ENCODE results near the gene KLHL40. TPM values are rescaled to one million over a fixed set of nuclear protein-coding genes. Genes with fewer than 3 reads are reported as not detected.
A peak's percentile ranks its signal among the peaks of the same experiment; 100 is the strongest.

Gene KLHL40
- total RNA-seq, 1 donor from 2014 or later = not detected

DNA sequence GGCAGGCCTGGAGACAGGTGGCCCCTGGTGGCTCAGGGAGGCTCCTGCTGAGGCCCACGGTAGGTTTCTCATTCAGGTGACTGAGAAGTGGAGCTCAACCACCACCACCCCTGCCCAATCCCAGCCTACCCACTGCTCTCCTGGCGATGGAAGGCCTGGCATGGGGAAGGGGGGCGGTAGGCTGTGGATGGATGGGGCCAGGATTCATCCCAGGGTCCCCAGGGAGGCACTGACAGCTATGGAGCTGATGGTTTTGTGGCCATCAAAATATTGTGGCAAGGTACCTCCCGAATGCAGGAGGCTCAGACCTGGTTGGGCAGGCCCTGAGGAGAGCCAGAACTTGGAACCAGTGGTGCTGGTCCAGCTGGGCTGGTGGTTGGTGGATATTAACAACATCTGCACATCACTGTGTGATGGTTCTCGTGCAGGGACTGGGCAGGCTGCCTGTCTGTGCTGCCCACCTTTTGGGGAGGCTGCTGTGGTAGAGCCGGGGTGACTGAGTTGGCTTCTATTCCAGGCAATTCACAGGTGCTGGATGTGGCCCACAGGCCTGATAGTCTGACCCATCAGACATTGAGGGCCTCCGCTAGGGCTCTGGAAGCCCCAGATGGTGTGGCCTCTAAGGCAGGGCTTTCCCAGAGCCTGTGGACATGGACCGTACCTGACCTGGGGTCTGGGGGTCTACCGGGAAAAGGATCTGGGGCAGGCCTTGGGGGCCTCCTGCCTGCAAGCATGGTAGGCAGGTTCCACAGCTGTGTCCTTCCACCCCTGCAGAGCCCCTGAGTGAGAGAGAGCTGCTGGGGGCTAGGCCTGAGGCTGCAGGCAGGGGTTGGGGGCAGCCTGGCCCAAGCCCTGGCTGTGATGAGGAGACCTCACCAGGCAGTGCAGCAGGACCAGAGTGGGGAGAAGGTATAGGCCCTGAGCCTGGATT, 28.4 kb upstream of the KLHL40 start:
- no peak for DNase-seq (ENCODE audit: low spot score)

DNA sequence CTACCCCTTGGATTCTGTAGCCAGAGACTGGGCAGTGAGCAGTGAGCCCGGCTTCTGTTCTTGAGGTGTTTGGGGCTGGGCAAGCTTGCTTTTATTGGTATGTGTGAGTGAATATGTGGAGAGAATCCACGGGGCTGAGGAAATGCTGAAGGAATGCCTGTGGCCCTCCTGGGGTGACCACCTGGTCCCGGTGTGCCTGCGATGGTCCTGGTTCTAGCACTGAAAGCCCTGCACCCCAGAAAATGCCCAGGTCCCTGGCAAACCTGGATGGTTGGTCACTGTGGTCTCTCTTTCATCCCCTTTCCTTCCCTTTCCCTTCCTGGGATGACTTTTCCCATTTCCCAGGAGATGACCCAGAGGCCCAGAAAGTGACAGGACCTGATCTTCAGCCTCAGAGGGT, 27.7 kb upstream of the KLHL40 start:
- DNase-seq (ENCODE audit: low spot score) = no peak

DNA sequence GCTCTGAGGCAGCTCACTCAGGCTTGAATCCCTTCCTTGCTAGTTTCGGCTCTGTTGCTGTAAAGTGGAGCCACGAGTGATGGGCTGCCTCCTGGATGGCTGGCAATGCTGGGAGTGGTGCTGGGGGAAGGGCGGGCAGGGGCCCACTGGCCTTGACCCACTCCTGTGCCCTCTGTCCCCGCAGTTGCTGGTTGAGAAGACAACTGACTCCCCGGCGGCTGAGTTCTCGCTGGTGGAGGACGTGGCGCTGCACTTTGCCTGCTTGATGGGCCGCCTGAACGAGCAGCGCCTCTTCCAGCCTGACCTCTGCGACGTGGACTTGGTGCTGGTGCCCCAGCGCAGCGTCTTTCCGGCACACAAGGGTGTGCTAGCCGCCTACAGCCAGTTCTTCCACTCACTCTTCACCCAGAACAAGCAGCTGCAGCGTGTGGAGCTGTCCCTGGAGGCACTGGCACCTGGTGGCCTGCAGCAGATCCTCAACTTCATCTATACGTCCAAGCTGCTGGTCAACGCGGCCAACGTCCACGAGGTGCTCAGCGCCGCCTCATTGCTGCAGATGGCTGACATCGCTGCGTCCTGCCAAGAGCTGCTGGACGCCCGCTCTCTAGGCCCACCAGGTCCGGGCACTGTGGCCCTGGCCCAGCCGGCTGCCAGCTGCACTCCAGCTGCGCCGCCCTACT, 27.1 kb upstream of the KLHL40 start:
- no peak for DNase-seq (ENCODE audit: low spot score)

DNA sequence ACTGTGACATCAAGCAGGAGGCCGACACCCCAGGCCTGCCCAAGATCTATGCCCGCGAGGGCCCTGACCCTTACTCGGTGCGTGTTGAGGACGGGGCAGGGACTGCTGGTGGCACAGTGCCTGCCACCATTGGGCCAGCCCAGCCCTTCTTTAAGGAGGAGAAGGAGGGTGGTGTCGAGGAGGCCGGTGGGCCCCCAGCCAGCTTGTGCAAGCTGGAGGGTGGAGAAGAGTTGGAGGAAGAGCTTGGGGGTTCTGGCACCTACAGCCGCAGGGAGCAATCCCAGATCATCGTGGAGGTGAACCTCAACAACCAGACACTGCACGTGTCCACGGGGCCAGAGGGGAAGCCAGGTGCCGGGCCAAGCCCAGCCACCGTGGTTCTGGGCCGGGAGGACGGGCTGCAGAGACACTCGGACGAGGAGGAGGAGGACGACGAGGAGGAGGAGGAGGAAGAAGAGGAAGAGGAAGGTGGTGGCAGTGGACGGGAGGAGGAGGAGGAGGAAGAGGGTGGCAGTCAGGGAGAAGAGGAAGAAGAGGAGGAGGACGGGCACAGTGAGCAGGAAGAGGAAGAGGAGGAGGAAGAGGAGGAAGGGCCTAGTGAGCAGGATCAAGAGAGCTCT, 26.5 kb upstream of the KLHL40 start:
- no peak for DNase-seq (ENCODE audit: low spot score)

DNA sequence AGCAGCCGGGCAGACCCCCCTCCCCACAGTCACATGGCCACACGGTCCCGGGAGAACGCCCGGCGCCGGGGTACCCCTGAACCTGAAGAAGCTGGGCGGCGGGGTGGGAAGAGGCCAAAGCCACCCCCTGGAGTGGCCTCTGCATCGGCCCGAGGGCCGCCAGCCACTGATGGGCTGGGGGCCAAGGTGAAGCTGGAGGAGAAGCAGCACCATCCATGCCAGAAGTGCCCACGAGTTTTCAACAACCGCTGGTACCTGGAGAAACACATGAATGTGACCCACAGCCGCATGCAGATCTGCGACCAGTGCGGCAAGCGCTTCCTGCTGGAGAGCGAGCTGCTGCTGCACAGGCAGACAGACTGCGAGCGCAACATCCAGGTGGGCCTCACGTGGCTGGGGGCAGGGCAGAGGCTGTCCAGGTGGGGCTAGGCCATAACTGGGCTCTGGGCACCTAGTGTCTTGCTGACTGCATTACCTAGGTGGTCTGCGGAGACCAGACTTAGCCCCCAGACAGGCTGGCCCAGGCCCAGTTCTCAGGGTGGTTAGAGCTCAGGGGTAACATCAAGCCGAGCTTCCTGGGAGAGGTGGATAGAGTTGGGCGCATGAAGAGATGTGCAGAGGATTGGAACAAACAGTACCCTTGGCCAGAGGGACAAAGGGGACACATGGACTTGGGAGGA, 25.7 kb upstream of the KLHL40 start:
- no peak for DNase-seq (ENCODE audit: low spot score)

DNA sequence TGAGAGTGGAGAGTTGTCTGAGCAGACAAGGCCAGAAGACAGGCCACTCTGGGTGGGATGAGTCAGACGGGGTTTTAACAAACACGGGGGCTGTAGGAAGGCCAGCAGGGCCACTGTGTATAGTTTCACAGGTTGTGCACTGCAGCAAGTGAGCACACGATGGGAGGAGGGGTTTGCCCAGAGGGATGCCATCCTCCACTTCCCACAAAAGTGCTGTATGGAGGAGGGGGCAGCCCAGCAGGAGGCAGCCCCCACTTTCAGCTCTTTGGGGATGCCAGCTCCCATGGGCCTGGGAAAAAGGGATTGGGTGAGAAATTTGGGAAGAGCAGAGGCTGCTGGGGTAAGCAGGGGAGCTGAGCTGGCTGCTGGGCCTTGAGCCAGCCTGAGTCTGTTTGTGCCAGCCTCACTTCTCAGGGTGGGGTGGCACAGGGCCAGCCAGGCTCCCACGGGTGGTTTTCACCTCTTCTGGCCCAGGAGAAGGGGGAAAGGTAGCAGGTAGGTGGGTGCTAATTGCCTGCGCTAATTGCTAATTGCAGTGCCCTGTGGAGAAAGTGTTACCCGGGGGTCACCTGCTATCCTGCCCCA, 25.1 kb upstream of the KLHL40 start:
- DNase-seq (ENCODE audit: low spot score) = no peak

DNA sequence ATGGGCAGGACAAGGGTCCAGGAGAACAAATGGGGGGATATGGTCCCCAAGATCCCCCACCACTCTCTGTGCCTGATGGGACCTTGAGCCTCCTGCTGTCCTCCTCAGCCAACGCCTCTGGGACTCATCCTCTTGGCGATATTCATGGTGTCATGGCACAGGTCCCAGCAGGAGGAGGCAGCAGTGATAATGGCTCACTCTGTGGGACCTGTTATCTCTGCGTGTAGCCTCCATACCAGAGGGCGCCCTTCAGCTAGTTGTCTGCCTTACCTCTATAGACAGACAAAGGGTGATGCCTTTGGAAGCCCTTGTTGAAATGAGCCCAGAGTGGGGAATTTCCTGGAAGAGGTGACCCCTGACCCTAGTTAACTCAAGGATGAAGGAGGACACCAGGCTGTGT, 24.4 kb upstream of the KLHL40 start:
- DNase-seq (ENCODE audit: low spot score) = no peak

DNA sequence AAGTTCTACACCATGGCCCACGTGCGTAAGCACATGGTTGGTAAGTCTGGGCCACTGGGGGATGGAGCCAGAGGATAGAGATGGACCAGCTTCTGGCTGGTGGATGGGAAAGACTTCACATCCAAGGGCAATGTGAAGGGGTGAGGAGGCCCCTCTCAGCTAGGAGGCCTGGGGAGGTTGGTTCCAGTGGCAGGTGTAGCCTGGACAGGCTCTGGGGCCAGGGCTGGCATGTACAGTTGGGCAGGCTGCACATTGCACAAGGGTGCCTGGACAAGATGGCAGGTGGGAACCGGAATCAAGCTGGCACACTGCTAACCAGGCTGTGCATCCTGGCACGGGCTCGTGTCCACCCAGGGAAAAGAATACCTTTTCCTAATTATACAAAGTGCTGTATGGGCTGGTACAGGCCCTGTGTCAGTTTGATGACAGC, 23.7 kb upstream of the KLHL40 start:
- DNase-seq (ENCODE audit: low spot score) = no peak

DNA sequence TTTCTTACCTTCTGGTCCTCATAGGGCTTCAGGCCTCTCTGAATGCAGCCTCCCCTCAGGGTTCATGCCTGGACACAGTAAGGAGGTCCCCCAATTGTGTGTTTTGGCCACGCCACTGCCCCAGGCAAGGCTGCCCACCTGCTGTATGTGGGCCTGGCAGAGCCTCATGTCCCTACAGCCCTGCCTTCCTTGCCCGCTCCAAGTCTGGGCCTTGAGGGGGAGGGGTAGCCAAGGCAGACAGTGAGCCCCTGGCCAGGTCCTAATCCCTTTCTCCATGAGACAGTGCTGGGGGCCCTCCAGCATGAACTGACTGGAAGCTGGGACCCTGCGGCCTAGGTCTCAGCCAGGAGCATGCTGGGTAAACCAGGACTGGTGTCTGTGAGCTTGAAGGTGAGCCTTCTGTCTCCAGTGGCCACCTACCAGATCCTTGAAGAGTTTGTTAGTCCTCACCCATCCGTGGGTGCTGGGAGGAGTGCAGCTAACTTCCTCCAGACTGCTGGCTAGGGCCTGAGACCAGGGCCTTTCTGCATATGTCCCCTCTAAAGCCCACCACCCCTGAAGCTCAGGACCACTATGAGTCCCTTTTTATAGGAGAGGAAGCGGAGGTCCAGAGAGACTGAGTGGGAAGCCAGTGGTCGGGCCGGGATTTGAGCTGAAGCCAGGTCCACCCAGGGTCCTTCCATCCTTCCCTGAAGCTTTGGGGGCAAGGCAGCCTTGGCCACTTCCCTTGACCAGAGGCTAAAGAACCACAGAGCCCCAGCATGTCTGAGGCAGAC, 23.1 kb upstream of the KLHL40 start:
- DNase-seq (ENCODE audit: low spot score) = no peak

DNA sequence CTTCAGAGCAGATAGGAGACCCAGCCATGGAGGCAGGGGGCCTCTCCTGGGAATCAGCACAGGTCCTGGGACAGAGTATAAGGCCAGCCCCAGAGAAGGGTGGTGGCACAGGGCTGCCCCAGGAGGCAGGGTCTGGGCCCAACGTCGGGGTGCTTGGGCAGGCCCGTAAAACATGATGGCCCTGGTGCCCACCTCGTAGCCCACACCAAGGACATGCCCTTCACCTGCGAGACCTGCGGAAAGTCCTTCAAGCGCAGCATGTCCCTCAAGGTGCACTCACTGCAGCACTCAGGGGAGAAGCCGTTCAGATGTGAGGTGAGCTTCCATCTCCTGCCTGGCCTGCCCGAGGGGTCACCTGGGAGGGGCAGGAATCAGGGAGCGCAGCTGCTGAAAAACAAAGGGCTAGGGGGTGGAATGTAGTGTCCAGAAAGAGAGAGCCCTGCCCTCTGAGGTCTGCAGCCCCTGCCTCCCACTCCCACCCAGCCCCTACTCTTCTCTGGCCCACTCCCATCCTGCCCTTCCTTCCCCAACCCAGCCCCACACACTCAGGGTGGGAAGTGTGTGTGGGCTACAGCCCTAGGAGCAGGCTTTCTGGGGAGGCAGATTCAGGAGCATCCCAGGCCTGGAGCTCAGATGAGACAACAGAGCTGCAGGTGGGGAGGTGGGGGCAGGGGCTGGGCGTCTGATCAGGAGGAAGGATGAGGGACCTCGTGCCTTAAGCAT, 22.4 kb upstream of the KLHL40 start:
- no peak for DNase-seq (ENCODE audit: low spot score)

DNA sequence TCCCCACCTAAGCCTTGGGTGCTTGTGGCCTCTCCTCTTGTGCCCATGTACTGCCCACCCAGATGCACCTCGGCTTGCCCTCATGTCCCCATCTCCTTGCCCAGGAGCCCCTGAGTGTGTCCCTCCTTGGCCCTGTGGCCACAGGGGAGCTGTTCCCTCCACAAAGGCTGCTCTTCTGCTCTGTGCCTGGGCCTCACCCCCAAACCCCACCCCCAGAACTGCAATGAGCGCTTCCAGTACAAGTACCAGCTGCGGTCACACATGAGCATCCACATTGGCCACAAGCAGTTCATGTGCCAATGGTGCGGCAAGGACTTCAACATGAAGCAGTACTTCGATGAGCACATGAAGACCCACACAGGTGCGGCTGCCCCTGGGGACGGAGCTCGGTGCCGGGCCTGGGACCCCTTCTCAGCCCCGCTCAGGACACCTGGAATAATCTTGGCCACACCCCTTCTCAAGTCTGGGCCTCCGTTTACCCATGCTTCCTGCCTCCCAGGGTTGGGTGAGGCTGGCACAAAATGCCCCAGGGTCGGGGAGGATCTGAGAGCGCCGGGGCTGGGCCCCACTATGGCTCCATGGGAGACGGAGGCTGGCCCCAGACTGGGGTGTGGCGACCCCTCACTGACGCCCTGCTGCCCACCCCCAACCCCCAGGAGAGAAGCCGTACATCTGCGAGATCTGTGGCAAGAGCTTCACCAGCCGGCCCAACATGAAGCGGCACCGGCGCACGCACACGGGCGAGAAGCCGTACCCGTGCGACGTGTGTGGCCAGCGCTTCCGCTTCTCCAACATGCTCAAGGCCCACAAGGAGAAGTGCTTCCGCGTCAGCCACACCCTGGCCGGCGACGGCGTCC, 21.5 kb upstream of the KLHL40 start:
- DNase-seq (ENCODE audit: low spot score) = no peak

DNA sequence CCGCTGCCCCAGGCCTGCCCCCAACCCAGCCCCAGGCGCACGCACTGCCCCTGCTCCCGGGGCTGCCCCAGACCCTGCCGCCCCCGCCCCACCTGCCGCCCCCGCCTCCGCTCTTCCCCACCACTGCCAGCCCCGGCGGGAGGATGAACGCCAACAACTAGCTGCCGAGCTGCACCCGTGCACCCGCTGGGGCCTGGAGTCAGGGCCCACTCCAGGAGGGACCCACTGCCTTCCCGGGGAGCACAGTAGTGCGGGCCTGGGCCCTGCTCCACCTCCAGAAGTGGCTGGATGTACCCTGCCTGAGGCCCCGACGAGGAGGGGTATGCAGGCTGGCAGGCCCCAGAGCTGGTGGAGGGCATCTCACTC, 20.9 kb upstream of the KLHL40 start:
- DNase-seq (ENCODE audit: low spot score) = no peak

DNA sequence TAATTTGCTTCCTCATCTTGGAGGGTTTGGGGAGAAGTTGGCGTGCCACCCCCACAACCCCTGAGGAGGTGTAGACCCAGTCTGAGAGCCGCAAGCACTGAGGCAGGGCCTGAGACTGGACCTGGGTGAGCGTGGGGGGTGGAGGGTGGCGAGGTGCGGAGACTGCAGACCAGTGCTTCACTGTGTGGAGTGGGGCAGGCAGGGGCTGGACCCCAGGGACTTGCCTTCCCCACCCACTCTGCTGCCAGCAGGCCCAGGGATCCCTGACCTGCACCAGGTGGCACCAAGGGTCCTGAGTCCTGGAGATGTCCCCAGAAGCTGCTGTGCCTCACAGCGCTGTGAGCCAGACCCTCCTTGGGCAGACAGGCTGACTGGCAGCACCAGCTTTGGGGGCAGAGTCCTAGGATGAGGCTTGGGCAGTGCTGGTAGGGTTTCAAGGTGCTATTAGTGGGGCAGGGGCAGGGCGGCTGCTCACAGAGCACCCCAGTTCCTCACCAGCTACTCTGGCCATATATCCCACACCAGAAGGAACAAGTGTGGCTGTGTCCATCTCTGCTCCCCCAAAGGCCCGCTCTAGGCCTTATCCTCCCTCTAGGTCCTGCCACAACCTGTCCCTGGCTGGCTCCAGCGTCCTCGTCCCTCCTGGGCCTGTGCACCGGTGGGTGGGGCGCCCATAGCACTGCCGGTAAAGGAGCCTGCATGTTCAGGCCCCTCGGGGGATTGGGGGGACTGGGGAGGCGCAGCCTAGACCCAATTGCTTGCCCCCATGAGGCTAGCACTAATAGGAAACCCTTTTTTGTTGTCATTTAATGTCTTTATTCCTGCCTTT, 20.1 kb upstream of the KLHL40 start:
- no peak for DNase-seq (ENCODE audit: low spot score)

DNA sequence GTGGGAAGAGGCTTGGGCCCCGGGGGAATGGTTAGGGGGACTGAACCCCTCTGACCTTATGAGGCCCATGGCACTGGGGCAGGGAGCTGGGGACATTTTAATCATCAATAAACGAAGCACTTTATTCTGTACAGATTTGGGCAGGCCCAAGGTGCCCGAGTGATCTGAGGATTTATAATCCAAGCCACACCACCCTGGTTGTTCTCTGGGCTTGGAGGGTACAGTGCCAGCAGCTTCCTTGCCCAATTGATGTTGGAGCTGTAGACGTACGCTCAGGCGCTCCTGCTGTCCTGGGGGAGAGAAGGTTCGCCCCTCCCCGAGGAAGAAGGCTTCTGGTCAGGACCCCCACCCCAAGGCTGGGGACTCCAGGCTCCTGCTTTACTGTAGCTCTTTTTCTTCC, 19.3 kb upstream of the KLHL40 start:
- DNase-seq (ENCODE audit: low spot score) = no peak

DNA sequence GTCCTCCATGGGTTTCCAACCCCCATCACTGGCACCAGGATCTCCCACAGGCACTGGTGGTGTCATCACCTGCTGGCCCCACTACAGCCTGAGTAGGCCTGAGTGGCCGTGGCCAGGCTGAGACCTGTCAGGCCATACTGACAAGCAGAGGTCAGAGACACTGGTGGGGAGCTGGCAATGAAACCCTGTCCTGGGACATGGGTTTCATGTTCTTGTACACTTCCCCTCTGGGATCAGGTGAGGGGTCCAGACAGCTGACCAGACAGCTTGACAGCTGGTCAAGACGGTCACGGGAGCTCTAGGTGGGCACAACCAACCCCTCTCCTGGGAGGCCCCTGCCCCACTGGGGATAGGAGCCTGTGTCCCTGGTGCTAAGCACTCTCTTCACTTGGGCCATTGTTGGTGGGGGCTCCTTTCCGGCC, 18.7 kb upstream of the KLHL40 start:
- DNase-seq (ENCODE audit: low spot score) = no peak

DNA sequence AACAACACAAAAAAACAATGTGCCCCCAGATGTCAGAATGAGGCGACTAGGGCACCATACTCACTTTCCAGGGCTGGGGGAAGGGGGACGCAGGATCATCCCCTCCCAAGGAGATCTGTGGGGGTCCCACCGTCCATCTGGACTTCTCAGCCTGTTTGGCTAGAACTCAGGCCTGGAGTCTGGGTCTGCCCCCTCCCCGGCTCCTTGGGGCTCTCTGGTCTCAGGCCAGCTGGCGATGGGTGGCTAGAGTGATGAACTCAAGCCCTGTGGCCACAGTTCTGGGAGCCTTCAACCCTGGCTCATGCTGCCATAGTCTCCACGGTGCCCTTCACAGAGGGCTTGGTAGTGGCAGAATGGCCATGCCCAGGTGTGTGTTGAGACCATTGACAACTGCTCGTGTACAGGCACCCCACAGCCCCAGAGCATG, 18.2 kb upstream of the KLHL40 start:
- DNase-seq (ENCODE audit: low spot score) = no peak

DNA sequence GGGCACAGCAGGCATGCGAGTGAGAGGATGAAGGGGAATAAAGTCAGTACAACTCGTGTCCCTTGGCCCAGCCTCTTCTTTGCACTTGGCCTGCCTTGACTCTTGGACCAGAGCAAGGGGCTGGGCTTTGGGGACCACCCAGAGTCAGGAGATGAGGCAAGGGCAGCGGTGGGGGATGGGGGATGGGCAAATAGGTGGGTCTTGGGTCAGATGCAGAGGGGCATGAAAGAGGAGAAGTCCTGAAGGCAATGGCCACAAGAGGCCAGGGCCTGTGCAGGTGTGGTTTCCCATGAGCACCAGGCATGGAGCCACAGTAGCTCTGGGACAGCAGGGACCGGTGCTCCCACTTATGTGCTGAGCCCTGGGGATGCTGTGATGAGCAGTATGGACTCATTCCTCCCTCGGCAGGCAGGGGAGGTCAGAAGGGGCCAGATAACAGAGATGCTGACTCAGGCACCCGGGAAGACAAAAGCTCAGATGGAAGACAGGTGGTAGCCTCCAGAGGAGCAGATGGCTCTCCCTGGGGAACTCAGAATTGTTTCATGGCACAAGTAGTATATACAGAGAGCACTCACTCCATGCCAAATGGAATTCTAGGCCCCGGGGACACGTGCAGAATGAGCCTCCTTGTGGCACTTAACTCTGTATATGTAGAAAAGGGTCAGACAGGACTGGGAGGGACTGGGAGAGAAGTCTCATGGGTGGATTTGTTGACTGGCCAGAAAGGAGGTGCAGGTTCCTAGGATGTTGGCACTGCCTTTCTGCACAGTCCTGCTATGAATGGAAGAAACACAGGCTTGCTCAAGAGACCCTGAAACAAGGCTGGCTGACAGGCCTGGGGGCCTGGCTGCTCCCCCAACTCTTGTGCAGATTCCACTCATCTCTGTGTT, 17.6 kb upstream of the KLHL40 start:
- DNase-seq (ENCODE audit: low spot score) = no peak

DNA sequence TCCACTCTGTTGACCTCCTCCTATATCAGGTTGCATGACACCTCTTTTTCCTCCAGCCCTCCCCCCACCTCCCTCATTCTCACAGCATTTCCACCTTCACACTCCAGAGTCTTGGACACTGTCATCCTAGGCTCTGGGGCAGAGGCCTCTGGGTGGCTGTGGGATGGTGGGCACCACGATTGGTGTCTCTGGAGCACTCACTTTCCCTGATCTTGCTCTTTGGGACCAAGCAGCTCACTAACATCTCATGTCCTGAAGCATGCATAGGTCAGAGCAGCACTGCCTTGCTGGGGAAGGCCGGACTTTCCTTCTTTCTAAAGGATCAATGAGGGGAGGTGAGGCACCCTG, 16.9 kb upstream of the KLHL40 start:
- DNase-seq (ENCODE audit: low spot score) = peak; percentile 37

Data from ureter (tissue), 1 donor.